Transverse colon (tissue), 4 donors: ENCODE data around the gene RHEX.

Experiments
- POLR2AphosphoS5 ChIP-seq, 3 donors: sonication (generic); formaldehyde crosslinking; IDR thresholded peaks; one replicate each; pipeline ENCODE4 v1.6.1; 2016; ENCODE audit warnings: antibody characterized with exemption in 3 of 3
- TF ChIP-seq, protein P1 (sequence below), 5 experiments: fragments of 200-600 bp in 3 of 5; fragments of 450-650 bp in 2 of 5; sonication (generic) in 3 of 5; IDR thresholded peaks; 1 replicate in 2 of 5; 2 replicates in 3 of 5; pipeline ENCODE4 v1.5.1; 2016 to 2017; ENCODE audit warnings: antibody characterized with exemption in 5 of 5, inconsistent platforms in 3 of 5, mild to moderate bottlenecking in 2 of 5, moderate library complexity in 1 of 5

DNA sequence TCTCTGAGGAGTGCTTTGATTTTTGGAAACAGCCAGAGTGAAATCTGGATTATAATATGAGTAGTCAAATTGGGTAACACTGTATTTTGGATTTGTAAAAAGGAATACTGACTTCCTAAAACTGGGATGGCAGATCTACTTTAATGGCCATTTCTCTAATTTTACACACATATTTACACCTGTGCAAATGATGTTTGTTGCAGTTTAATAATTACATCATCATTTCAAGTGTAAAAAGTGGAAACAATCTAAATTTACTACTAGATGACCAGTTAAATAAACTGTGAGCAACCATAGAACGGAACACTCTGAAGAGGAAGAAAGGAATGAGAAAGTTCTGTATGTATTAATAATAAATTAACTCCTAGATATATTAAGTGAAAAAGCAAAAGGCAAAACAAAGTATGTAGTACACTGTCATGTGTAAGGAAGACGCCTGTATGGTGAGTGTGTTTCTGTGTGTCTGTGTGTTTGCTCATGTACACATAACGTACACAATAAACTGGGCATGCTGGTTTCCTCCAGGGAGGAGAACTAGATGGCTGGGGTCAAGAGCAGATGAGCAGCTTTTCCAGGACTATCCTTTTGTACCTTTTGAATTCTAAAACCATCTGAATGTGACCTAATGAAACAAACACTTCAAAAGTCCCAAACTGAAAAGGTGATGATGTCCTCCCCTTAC is 2.9 kb upstream of the RHEX start:
- TF ChIP-seq, protein P1, sequence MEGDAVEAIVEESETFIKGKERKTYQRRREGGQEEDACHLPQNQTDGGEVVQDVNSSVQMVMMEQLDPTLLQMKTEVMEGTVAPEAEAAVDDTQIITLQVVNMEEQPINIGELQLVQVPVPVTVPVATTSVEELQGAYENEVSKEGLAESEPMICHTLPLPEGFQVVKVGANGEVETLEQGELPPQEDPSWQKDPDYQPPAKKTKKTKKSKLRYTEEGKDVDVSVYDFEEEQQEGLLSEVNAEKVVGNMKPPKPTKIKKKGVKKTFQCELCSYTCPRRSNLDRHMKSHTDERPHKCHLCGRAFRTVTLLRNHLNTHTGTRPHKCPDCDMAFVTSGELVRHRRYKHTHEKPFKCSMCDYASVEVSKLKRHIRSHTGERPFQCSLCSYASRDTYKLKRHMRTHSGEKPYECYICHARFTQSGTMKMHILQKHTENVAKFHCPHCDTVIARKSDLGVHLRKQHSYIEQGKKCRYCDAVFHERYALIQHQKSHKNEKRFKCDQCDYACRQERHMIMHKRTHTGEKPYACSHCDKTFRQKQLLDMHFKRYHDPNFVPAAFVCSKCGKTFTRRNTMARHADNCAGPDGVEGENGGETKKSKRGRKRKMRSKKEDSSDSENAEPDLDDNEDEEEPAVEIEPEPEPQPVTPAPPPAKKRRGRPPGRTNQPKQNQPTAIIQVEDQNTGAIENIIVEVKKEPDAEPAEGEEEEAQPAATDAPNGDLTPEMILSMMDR (IDR thresholded peaks at IDR 0.05), result no peak
- TF ChIP-seq POLR2AphosphoS5 (IDR thresholded peaks at IDR 0.05), result no peak
